Neural progenitor cell (in vitro differentiated cells): Measurements from ENCODE around the gene GRID1. TPM values are rescaled to one million over a fixed set of nuclear protein-coding genes. Genes with fewer than 3 reads are reported as not detected.
A peak's percentile ranks its signal among the peaks of the same experiment; 100 is the strongest.

Experiments
- DNase-seq: peaks from one replicate; pipeline ENCODE4 v3.0.0-alpha.2; 2016; ENCODE audit warnings: low spot score
- H2AFZ ChIP-seq: fragments of 200-600 bp; sonication (generic); replicated peaks from 2 replicates; pipeline ENCODE4 v1.6.1; 2016; ENCODE audit warnings: antibody characterized with exemption
- H3F3A ChIP-seq: fragments of 200-600 bp; sonication (generic); 2 replicates; pipeline ENCODE4 v1.6.1; 2016; ENCODE audit warnings: antibody characterized with exemption, low read depth
- H3K27ac ChIP-seq: fragments of 200-600 bp; sonication (generic); 2 replicates; pipeline ENCODE4 v1.5.1; 2016; ENCODE audit warnings: mild to moderate bottlenecking
- H3K27me3 ChIP-seq: fragments of 200-600 bp; sonication (generic); 2 replicates; pipeline ENCODE4 v1.6.1; 2016; ENCODE audit warnings: mild to moderate bottlenecking, moderate library complexity
- H3K36me3 ChIP-seq: fragments of 200-600 bp; sonication (generic); 2 replicates; pipeline ENCODE4 v1.5.1; 2016
- H3K4me1 ChIP-seq: fragments of 200-600 bp; sonication (generic); 2 replicates; pipeline ENCODE4 v1.6.1; 2016; ENCODE audit warnings: mixed run types
- H3K4me2 ChIP-seq: fragments of 200-600 bp; sonication (generic); 2 replicates; pipeline ENCODE4 v1.6.1; 2016
- H3K4me3 ChIP-seq: fragments of 200-600 bp; sonication (generic); 2 replicates; pipeline ENCODE4 v1.5.1; 2016
- H3K79me2 ChIP-seq: fragments of 200-600 bp; sonication (generic); 2 replicates; pipeline ENCODE4 v1.6.1; 2016; ENCODE audit warnings: low read depth
- H3K9ac ChIP-seq: fragments of 200-600 bp; sonication (generic); 2 replicates; pipeline ENCODE4 v1.6.1; 2016
- H3K9me3 ChIP-seq: fragments of 200-600 bp; sonication (generic); 2 replicates; pipeline ENCODE4 v1.5.1; 2016; ENCODE audit warnings: low read depth
- H4K20me1 ChIP-seq: fragments of 200-600 bp; sonication (generic); 2 replicates; pipeline ENCODE4 v1.6.1; 2016; ENCODE audit warnings: low read depth
- H3K27ac Mint-ChIP-seq: 3 replicates; pipeline ENCODE4 v1.8.0; 2021; ENCODE audit warnings: mixed read lengths
- H3K27me3 Mint-ChIP-seq: 2 replicates; pipeline ENCODE4 v1.8.0; 2022; ENCODE audit warnings: low read depth, mild to moderate bottlenecking, inconsistent platforms, moderate library complexity, mixed read lengths; ENCODE audit not compliant: insufficient read depth
- H3K36me3 Mint-ChIP-seq: 3 replicates; pipeline ENCODE4 v1.8.0; 2021; ENCODE audit warnings: mixed read lengths
- H3K4me1 Mint-ChIP-seq: 3 replicates; pipeline ENCODE4 v1.8.0; 2021; ENCODE audit warnings: mixed read lengths
- H3K4me3 Mint-ChIP-seq: 3 replicates; pipeline ENCODE4 v1.8.0; 2021; ENCODE audit warnings: mild to moderate bottlenecking, moderate library complexity, mixed read lengths
- H3K9me3 Mint-ChIP-seq: 3 replicates; pipeline ENCODE4 v1.8.0; 2020; ENCODE audit warnings: mixed read lengths
- EZH2 ChIP-seq: fragments of 200-600 bp; sonication (generic); IDR thresholded peaks from 2 replicates; pipeline ENCODE4 v1.6.1; 2017; ENCODE audit warnings: antibody characterized with exemption, mild to moderate bottlenecking, moderate library complexity
- EZH2phosphoT487 ChIP-seq: fragments of 200-600 bp; sonication (generic); IDR thresholded peaks from 2 replicates; pipeline ENCODE4 v1.6.1; 2017; ENCODE audit warnings: antibody characterized with exemption
- total RNA-seq: library from RNA; depleted of rRNA; stranded (reverse); fragments of >200 nt; gene quantifications from 2 replicates; pipeline ENCODE4 v1.2.3, GENCODE V29; 2015; ENCODE audit warnings: low replicate concordance
- TF ChIP-seq, protein P1 (sequence below): fragments of 200-600 bp; sonication (generic); IDR thresholded peaks from 2 replicates; pipeline ENCODE4 v1.5.1; 2017; ENCODE audit warnings: antibody characterized with exemption, mild to moderate bottlenecking

GRID1 gene
- total RNA-seq, 1 donor from 2014 or later = not detected

DNA sequence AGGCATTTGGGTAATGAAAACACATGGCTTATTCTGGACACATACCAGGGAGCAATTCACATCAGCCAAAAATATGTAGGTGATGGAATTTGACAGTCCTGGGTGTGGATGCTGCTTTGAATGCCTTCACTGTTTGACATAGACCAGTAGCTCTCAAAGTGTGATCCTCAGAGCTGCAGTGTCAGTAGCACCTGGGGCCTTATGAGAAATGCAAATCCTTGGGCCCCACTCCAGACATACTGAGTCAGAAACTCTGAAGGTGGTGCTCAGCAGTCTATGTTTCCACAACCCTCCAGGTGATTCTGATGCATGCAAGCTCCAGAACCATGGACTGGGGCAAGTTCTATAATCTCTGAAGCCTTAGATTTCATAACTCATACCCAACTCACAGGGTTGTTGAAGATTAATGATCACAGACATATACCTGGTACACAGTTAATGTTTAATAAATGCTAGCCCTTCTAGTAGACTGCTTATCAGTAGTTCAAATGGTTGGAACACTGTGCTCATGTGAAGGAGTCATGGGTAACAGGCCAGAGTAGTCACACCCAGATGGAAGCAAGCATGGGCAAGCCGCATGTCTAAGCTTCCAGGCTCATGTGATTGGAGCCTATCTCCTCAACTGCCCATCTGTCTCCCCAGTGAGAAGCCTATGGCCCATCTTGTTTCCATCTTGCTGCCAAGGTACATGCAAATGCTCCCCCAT lies 715.7 kb downstream of the GRID1 start:
- Histone ChIP-seq H3K27me3 (no peaks in the 10 kb centered on the region), H4K20me1 (no peaks in the 10 kb centered on the region), H3K9me3 (no peaks in the 10 kb centered on the region), H3K4me2 (no peak overlapping the region), H3K27ac (no peak overlapping the region), H3F3A (no peaks in the 10 kb centered on the region), H3K4me1 (no peaks in the 10 kb centered on the region), H2AFZ (no peak overlapping the region), H3K36me3 (no peaks in the 10 kb centered on the region), H3K9ac (no peak overlapping the region), H3K4me3 (no peak overlapping the region), H3K79me2 (no peaks in the 10 kb centered on the region)
- Mint-ChIP-seq H3K27me3 (peaks cover 4% of the 10 kb centered on the region), H3K9me3 (peaks cover 2% of the 10 kb centered on the region), H3K4me3 (no peak overlapping the region), H3K27ac (no peak overlapping the region), H3K4me1 (peaks cover 17% of the 10 kb centered on the region), H3K36me3 (no peaks in the 10 kb centered on the region)
- TF ChIP-seq EZH2 (no peak), EZH2phosphoT487 (no peak)
- TF ChIP-seq, protein P1, sequence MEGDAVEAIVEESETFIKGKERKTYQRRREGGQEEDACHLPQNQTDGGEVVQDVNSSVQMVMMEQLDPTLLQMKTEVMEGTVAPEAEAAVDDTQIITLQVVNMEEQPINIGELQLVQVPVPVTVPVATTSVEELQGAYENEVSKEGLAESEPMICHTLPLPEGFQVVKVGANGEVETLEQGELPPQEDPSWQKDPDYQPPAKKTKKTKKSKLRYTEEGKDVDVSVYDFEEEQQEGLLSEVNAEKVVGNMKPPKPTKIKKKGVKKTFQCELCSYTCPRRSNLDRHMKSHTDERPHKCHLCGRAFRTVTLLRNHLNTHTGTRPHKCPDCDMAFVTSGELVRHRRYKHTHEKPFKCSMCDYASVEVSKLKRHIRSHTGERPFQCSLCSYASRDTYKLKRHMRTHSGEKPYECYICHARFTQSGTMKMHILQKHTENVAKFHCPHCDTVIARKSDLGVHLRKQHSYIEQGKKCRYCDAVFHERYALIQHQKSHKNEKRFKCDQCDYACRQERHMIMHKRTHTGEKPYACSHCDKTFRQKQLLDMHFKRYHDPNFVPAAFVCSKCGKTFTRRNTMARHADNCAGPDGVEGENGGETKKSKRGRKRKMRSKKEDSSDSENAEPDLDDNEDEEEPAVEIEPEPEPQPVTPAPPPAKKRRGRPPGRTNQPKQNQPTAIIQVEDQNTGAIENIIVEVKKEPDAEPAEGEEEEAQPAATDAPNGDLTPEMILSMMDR = no peak
- DNase-seq = no peak

DNA sequence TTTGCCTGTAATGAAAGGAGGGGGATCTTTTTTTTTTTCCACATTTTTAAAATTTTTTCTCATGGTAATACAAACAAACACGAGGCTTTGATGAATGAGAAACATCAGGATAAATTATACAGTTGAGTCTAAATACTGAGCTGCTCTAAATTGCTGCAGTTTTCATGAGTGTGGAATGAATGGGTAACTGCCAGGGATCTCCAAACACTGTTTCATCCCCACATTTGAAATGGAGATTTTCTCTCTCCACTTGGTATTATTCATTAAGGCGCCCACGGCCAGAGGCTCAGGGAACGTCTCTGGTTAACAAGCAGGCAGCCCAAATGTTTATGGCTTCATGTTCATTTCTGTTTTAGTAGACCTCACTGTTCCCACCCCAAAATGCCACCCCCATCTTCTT lies 717.1 kb downstream of the GRID1 start:
- Histone ChIP-seq H3K4me3 (no peak overlapping the region), H3K9me3 (no peaks in the 10 kb centered on the region), H3K4me1 (no peaks in the 10 kb centered on the region), H2AFZ (no peak overlapping the region), H3K27ac (no peak overlapping the region), H4K20me1 (no peaks in the 10 kb centered on the region), H3F3A (no peaks in the 10 kb centered on the region), H3K79me2 (no peaks in the 10 kb centered on the region), H3K27me3 (no peaks in the 10 kb centered on the region), H3K36me3 (no peaks in the 10 kb centered on the region), H3K4me2 (no peak overlapping the region), H3K9ac (no peak overlapping the region)
- Mint-ChIP-seq H3K27ac (no peak overlapping the region), H3K4me1 (peaks cover 17% of the 10 kb centered on the region), H3K36me3 (no peaks in the 10 kb centered on the region), H3K4me3 (no peak overlapping the region), H3K27me3 (peaks cover 4% of the 10 kb centered on the region), H3K9me3 (peaks cover 2% of the 10 kb centered on the region)
- no peak for TF ChIP-seq EZH2phosphoT487
- no peak for TF ChIP-seq EZH2
- TF ChIP-seq, protein P1 = no peak
- no peak for DNase-seq

DNA sequence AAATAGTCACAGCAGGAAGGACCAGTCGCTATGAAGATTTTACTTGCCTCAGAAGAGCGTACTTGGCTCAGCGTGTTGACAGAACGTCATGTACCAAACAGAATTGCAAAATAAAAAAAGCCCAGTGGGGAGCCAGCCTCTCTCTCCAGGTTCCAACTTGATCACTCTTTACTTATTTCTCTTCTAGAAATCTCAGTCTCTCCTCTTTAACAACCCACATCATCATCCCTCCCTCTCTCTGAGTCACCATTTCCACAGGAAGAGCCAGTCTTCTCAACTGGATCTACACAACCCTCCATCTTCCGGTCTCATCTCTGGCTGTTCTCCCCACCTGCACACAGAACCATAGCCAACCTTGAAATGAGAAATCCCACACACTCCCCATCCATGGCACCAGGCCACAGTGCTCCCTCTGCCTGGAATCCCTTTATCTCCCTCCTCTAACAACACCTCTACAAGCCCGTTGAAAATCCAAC lies 718.3 kb downstream of the GRID1 start:
- Histone ChIP-seq H3K4me1 (no peaks in the 10 kb centered on the region), H3K4me3 (no peak overlapping the region), H3K4me2 (no peak overlapping the region), H3K27me3 (no peaks in the 10 kb centered on the region), H3K27ac (no peak overlapping the region), H2AFZ (no peak overlapping the region), H4K20me1 (no peaks in the 10 kb centered on the region), H3K79me2 (no peaks in the 10 kb centered on the region), H3F3A (no peaks in the 10 kb centered on the region), H3K9ac (no peak overlapping the region), H3K9me3 (no peaks in the 10 kb centered on the region), H3K36me3 (no peaks in the 10 kb centered on the region)
- no peaks in the 10 kb centered on the region for H3K36me3 Mint-ChIP-seq
- peak overlapping the region; percentile 59 for H3K27ac Mint-ChIP-seq
- H3K4me3 Mint-ChIP-seq = no peak overlapping the region
- peaks cover 17% of the 10 kb centered on the region for H3K4me1 Mint-ChIP-seq
- TF ChIP-seq EZH2 (no peak), EZH2phosphoT487 (no peak)
- TF ChIP-seq, protein P1 = no peak
- no peak for DNase-seq
- peaks cover 4% of the 10 kb centered on the region for H3K27me3 Mint-ChIP-seq
- peaks cover 2% of the 10 kb centered on the region for H3K9me3 Mint-ChIP-seq
